HepG2 (cell line): ENCODE measurements around the gene SNRNP48. TPM values are rescaled to one million over a fixed set of nuclear protein-coding genes. Genes with fewer than 3 reads are reported as not detected.

Experiments
- AGO1 ChIP-seq: fragments of 200-400 bp; formaldehyde crosslinking; IDR thresholded peaks from 2 replicates; pipeline ENCODE4 v1.6.1; 2017; ENCODE audit warnings: mild to moderate bottlenecking, low read depth, low read length, moderate library complexity; ENCODE audit not compliant: poor library complexity, severe bottlenecking
- AGO2 ChIP-seq: fragments of 200-400 bp; formaldehyde crosslinking; optimal IDR thresholded peaks from 2 replicates; pipeline ENCODE3; 2017; ENCODE audit warnings: mild to moderate bottlenecking, low read depth, low read length, moderate library complexity
- EED ChIP-seq: sonication (generic); formaldehyde crosslinking; IDR thresholded peaks from 2 replicates; pipeline ENCODE4 v1.5.0; 2020; ENCODE audit warnings: mild to moderate bottlenecking, missing genetic modification reagents
- FIP1L1 ChIP-seq: fragments of 200-400 bp; formaldehyde crosslinking; IDR thresholded peaks from 2 replicates; pipeline ENCODE4 v1.6.1; 2018; ENCODE audit warnings: low read depth, mild to moderate bottlenecking, low read length, moderate library complexity, borderline replicate concordance; ENCODE audit not compliant: insufficient read depth
- FOXK1 ChIP-seq: sonication (generic); formaldehyde crosslinking; IDR thresholded peaks from 2 replicates; pipeline ENCODE4 v1.4.0; 2020; ENCODE audit warnings: low read depth, missing genetic modification reagents, borderline replicate concordance
- FOXO1 ChIP-seq: sonication (generic); formaldehyde crosslinking; IDR thresholded peaks from 2 replicates; pipeline ENCODE4 v1.4.0; 2020; ENCODE audit warnings: missing genetic modification reagents
- MED1 ChIP-seq: sonication (generic); formaldehyde crosslinking; IDR thresholded peaks from 2 replicates; pipeline ENCODE4 v1.4.0; 2020; ENCODE audit warnings: missing genetic modification reagents
- MIXL1 ChIP-seq: IDR thresholded peaks from 2 replicates; pipeline ENCODE4 v1.6.1; 2016
- SALL2 ChIP-seq: sonication (generic); formaldehyde crosslinking; IDR thresholded peaks from 2 replicates; pipeline ENCODE4 v1.8.1; 2023; ENCODE audit warnings: mild to moderate bottlenecking, missing genetic modification reagents, inconsistent platforms
- ZEB1 ChIP-seq: IDR thresholded peaks from 2 replicates; pipeline ENCODE4 v1.6.1; 2012; ENCODE audit warnings: mild to moderate bottlenecking, low read depth, inconsistent platforms; ENCODE audit not compliant: insufficient replicate concordance
- ZNF230 ChIP-seq: sonication (generic); formaldehyde crosslinking; IDR thresholded peaks from 2 replicates; pipeline ENCODE4 v1.4.0; 2020; ENCODE audit warnings: mild to moderate bottlenecking, missing genetic modification reagents
- ZNF263 ChIP-seq: sonication (generic); formaldehyde crosslinking; IDR thresholded peaks from 2 replicates; pipeline ENCODE4 v1.4.0; 2020; ENCODE audit warnings: missing genetic modification reagents
- ZNF275 ChIP-seq: sonication (generic); formaldehyde crosslinking; IDR thresholded peaks from 2 replicates; pipeline ENCODE4 v1.8.0; 2022; ENCODE audit warnings: missing genetic modification reagents, mild to moderate bottlenecking, inconsistent platforms, borderline replicate concordance
- ZNF276 ChIP-seq: sonication (generic); formaldehyde crosslinking; IDR thresholded peaks from 2 replicates; pipeline ENCODE4 v1.4.0; 2020; ENCODE audit warnings: mild to moderate bottlenecking, low read depth, missing genetic modification reagents
- ZNF772 ChIP-seq: sonication (generic); formaldehyde crosslinking; IDR thresholded peaks from 2 replicates; pipeline ENCODE4 v1.5.0; 2020; ENCODE audit warnings: mild to moderate bottlenecking, missing genetic modification reagents
- polyA plus RNA-seq, 8 experiments: library from polyadenylated mRNA; depleted of rRNA in 3 of 8; stranded (reverse) in 7 of 8; unstranded in 1 of 8; fragments of >200 nt; fragmentation: Illumina TruSeq in 4 of 8; extraction: Trizol in 4 of 8; gene quantifications; 2 replicates each; pipeline versions ENCODE4 v1.2.1 to v1.2.3, GENCODE V29; 2011 to 2016; ENCODE audit warnings: low read depth in 4 of 8, missing spikeins in 1 of 8, mixed read lengths in 1 of 8; ENCODE audit not compliant: insufficient read depth in 1 of 8
- total RNA-seq, 5 experiments: library from RNA; depleted of rRNA; stranded (reverse); fragments of >200 nt; fragmentation: Illumina TruSeq; extraction: Trizol; gene quantifications; 2 replicates each; pipeline ENCODE4 v1.2.3, GENCODE V29; 2016; ENCODE audit warnings: low read depth in 1 of 5
- TF ChIP-seq, protein P1 (sequence below), 2 experiments: sonication (generic) in 1 of 2; formaldehyde crosslinking in 1 of 2; IDR thresholded peaks; 2 replicates each; pipeline versions ENCODE4 v1.4.0 to v1.6.1; 2016 to 2020; ENCODE audit warnings: borderline replicate concordance in 1 of 2, low read depth in 1 of 2, mild to moderate bottlenecking in 1 of 2, missing genetic modification reagents in 1 of 2
- TF ChIP-seq, protein P2 (sequence below): sonication (generic); formaldehyde crosslinking; IDR thresholded peaks from 2 replicates; pipeline ENCODE4 v1.8.0; 2022; ENCODE audit warnings: mild to moderate bottlenecking, missing genetic modification reagents, borderline replicate concordance

Gene SNRNP48
- total and polyA plus RNA-seq, 2 of the 13 experiments (the other 11 are each of a cell fraction or from before 2014, with no cell fraction given), result 17.5 to 47.5 TPM

- TF ChIP-seq ZNF276 (no peak; the same call in 1 of the 2 replicates), SALL2 (peak; percentile 98), AGO1 (peak; percentile 65), FOXO1 (CRISPR knock-in tag) (peak; percentile 75), FOXK1 (peak; percentile 88; the same call in 1 of the 2 replicates), ZNF263 (peak; percentile 54; the same call in 1 of the 2 replicates), ZNF275 (CRISPR knock-in tag) (peak; percentile 80), MED1 (peak; percentile 97), ZNF772 (CRISPR knock-in tag) (no peak), EED (peak; percentile 85), AGO2 (peak; percentile 99), ZNF230 (CRISPR knock-in tag) (no peak), ZEB1 (peak; percentile 62), FIP1L1 (peak; percentile 92; the same call in 1 of the 2 replicates), MIXL1 (CRISPR knock-in tag) (peak; percentile 19; the same call in 1 of the 2 replicates)
- TF ChIP-seq, protein P1, sequence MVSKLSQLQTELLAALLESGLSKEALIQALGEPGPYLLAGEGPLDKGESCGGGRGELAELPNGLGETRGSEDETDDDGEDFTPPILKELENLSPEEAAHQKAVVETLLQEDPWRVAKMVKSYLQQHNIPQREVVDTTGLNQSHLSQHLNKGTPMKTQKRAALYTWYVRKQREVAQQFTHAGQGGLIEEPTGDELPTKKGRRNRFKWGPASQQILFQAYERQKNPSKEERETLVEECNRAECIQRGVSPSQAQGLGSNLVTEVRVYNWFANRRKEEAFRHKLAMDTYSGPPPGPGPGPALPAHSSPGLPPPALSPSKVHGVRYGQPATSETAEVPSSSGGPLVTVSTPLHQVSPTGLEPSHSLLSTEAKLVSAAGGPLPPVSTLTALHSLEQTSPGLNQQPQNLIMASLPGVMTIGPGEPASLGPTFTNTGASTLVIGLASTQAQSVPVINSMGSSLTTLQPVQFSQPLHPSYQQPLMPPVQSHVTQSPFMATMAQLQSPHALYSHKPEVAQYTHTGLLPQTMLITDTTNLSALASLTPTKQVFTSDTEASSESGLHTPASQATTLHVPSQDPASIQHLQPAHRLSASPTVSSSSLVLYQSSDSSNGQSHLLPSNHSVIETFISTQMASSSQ (IDR thresholded peaks at IDR 0.05; ENCODE audit: low read depth), result peak; percentile 76
- TF ChIP-seq, protein P1 (CRISPR knock-in tag; IDR thresholded peaks at IDR 0.05; ENCODE audit: borderline replicate concordance), result peak; percentile 91
- TF ChIP-seq, protein P2, sequence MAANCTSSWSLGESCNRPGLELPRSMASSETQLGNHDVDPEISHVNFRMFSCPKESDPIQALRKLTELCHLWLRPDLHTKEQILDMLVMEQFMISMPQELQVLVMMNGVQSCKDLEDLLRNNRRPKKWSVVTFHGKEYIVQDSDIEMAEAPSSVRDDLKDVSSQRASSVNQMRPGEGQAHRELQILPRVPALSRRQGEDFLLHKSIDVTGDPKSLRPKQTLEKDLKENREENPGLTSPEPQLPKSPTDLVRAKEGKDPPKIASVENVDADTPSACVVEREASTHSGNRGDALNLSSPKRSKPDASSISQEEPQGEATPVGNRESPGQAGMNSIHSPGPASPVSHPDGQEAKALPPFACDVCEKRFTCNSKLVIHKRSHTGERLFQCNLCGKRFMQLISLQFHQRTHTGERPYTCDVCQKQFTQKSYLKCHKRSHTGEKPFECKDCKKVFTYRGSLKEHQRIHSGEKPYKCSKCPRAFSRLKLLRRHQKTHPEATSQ, result peak; percentile 46
Measured at GRCh38 chr6:7541175-7542064, 48.6 kb upstream of the SNRNP48 start, which contains the start of gene DSP (continued).
